Measurements from ENCODE around the gene SCAMP4.
A peak's percentile ranks its signal among the peaks of the same experiment; 100 is the strongest.

Gene SCAMP4

DNA sequence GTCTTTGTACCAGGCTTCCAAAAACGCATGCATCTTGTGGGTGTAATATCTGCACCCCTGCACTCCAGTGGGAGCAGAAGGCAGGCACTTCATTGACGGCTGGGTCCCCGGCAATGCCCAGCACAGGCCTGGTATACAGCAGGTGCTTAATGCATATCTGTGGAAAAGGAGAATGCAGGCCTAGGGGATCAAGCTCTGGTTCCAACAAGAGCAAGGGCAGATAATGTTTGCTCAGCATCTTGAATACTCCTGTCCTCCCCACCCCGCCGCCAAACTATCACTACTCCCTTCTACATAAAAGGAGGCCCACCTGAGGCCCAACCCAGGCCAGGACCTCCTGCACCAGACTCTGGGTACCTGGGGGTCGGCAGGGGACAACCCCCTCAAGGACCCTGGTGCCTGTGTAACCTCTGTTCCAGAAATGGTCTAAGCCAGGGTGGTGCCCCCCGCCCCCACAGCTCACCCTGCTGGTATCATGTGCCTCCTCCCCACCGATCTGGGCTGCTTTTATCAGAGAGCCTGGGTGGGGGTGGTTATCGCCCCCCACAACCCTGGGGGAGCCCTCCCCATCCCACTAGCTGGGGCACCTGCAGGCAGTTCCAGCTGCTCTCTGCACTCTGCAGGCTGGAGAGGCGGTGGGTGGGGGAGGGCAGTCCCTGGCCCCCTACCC is 46.7 kb upstream of the SCAMP4 start:
- peaks cover 64% of the 10 kb centered on the region for H3K79me2 ChIP-seq (ENCODE audit: control insufficient read depth, insufficient read depth, low read length)
- H3K79me1 ChIP-seq (ENCODE audit: low read length): peaks cover 20% of the 10 kb centered on the region
- no peak overlapping the region for H4K8ac ChIP-seq (ENCODE audit: low read depth, low read length)
- H3K18ac ChIP-seq (ENCODE audit: low read length): no peak overlapping the region
- no peak overlapping the region for H3K4ac ChIP-seq (ENCODE audit: low read depth, low read length)
- H3K36me3 ChIP-seq (ENCODE audit: control insufficient read depth, insufficient read depth, low read length): no peaks in the 10 kb centered on the region
- no peaks in the 10 kb centered on the region for H3K27me3 ChIP-seq (ENCODE audit: insufficient read depth, low read length, poor library complexity)
- H3K9ac ChIP-seq (ENCODE audit: low read length): peak overlapping the region; percentile 39
- H3K27ac ChIP-seq (ENCODE audit: low read depth, low read length): no peak overlapping the region
- no peak overlapping the region for H2BK5ac ChIP-seq (ENCODE audit: low read length)
- H4K5ac ChIP-seq (ENCODE audit: low read length): no peak overlapping the region
- no peak overlapping the region for H3K4me2 ChIP-seq (ENCODE audit: low read length)
- no peak overlapping the region for H3K4me3 ChIP-seq (ENCODE audit: low read length)
- H2AK5ac ChIP-seq (ENCODE audit: low read length): no peak overlapping the region
- DNase-seq: no peak
- H3K56ac ChIP-seq (ENCODE audit: low read length): no peak overlapping the region
- H3K23ac ChIP-seq (ENCODE audit: low read length): no peak overlapping the region
- H2BK120ac ChIP-seq (ENCODE audit: low read depth, low read length): no peak overlapping the region
- no peak overlapping the region for H2BK15ac ChIP-seq (replicated peaks; ENCODE audit: low read depth)
- WGBS (ENCODE audit: extremely low coverage, insufficient coverage, low lambda C conversion rate): no CpG with 5 or more reads among the region's 10 CpGs
- peaks cover 21% of the 10 kb centered on the region for H3K4me1 ChIP-seq (ENCODE audit: control insufficient read depth, low read depth, low read length)

DNA sequence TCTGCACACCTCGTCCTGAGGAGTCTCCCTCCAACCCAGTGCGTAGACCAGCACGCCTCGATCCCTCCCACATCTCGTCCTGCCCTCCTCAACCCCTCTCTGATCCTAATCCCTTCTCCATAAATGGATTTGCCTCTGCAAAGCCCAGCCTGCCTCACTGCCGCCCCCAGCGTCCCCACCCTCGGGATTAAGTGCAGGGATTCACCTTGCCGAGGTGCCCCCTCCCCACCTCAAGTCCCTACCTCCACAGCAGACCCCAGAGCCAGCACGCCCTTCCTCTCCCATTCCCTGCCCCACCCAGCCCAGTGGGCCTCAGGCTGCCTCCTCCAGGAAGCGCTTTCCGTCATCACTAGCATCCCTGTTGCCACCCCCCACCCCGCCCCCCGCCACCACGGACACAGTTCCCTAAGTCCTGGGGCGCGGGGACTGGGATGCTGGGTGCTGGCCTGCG is 45.8 kb upstream of the SCAMP4 start:
- peak overlapping the region; percentile 5 for H3K56ac ChIP-seq (ENCODE audit: low read length)
- H3K4me3 ChIP-seq (ENCODE audit: low read length): no peak overlapping the region
- H3K79me2 ChIP-seq (ENCODE audit: control insufficient read depth, insufficient read depth, low read length): peaks cover 63% of the 10 kb centered on the region
- no CpG with 5 or more reads among the region's 18 CpGs for WGBS (ENCODE audit: extremely low coverage, insufficient coverage, low lambda C conversion rate)
- H4K5ac ChIP-seq (ENCODE audit: low read length): no peak overlapping the region
- H3K4ac ChIP-seq (ENCODE audit: low read depth, low read length): no peak overlapping the region
- no peak overlapping the region for H2BK120ac ChIP-seq (ENCODE audit: low read depth, low read length)
- peak; percentile 77 for DNase-seq
- no peak overlapping the region for H4K8ac ChIP-seq (ENCODE audit: low read depth, low read length)
- no peak overlapping the region for H3K23ac ChIP-seq (ENCODE audit: low read length)
- peaks cover 21% of the 10 kb centered on the region for H3K4me1 ChIP-seq (ENCODE audit: control insufficient read depth, low read depth, low read length)
- H3K9ac ChIP-seq (ENCODE audit: low read length): peak overlapping the region; percentile 11
- no peaks in the 10 kb centered on the region for H3K27me3 ChIP-seq (ENCODE audit: insufficient read depth, low read length, poor library complexity)
- peaks cover 20% of the 10 kb centered on the region for H3K79me1 ChIP-seq (ENCODE audit: low read length)
- no peaks in the 10 kb centered on the region for H3K36me3 ChIP-seq (ENCODE audit: control insufficient read depth, insufficient read depth, low read length)
- H3K27ac ChIP-seq (ENCODE audit: low read depth, low read length): no peak overlapping the region
- H2AK5ac ChIP-seq (ENCODE audit: low read length): no peak overlapping the region
- no peak overlapping the region for H2BK15ac ChIP-seq (replicated peaks; ENCODE audit: low read depth)
- peak overlapping the region; percentile 24 for H3K4me2 ChIP-seq (ENCODE audit: low read length)
- no peak overlapping the region for H2BK5ac ChIP-seq (ENCODE audit: low read length)
- no peak overlapping the region for H3K18ac ChIP-seq (ENCODE audit: low read length)

- H4K8ac ChIP-seq (ENCODE audit: low read depth, low read length): no peak overlapping the region
- H3K79me2 ChIP-seq (ENCODE audit: control insufficient read depth, insufficient read depth, low read length): peaks cover 59% of the 10 kb centered on the region
- peak; percentile 89 for DNase-seq
- no peak overlapping the region for H3K23ac ChIP-seq (ENCODE audit: low read length)
- peaks cover 20% of the 10 kb centered on the region for H3K79me1 ChIP-seq (ENCODE audit: low read length)
- no peak overlapping the region for H4K5ac ChIP-seq (ENCODE audit: low read length)
- no peaks in the 10 kb centered on the region for H3K36me3 ChIP-seq (ENCODE audit: control insufficient read depth, insufficient read depth, low read length)
- H3K18ac ChIP-seq (ENCODE audit: low read length): no peak overlapping the region
- WGBS (ENCODE audit: extremely low coverage, insufficient coverage, low lambda C conversion rate): no CpG with 5 or more reads among the region's 32 CpGs
- H3K4me3 ChIP-seq (ENCODE audit: low read length): no peak overlapping the region
- H2AK5ac ChIP-seq (ENCODE audit: low read length): no peak overlapping the region
- no peak overlapping the region for H2BK15ac ChIP-seq (replicated peaks; ENCODE audit: low read depth)
- no peak overlapping the region for H3K4ac ChIP-seq (ENCODE audit: low read depth, low read length)
- no peak overlapping the region for H2BK5ac ChIP-seq (ENCODE audit: low read length)
- H3K4me2 ChIP-seq (ENCODE audit: low read length): peak overlapping the region; percentile 3
- peak overlapping the region; percentile 90 for H3K56ac ChIP-seq (ENCODE audit: low read length)
- H3K27me3 ChIP-seq (ENCODE audit: insufficient read depth, low read length, poor library complexity): no peaks in the 10 kb centered on the region
- H3K4me1 ChIP-seq (ENCODE audit: control insufficient read depth, low read depth, low read length): peaks cover 21% of the 10 kb centered on the region
- H3K27ac ChIP-seq (ENCODE audit: low read depth, low read length): no peak overlapping the region
- no peak overlapping the region for H2BK120ac ChIP-seq (ENCODE audit: low read depth, low read length)
- H3K9ac ChIP-seq (ENCODE audit: low read length): peak overlapping the region; percentile 82
Measured at GRCh38 chr19:1860042-1860775, 45.0 kb upstream of the SCAMP4 start.

DNA sequence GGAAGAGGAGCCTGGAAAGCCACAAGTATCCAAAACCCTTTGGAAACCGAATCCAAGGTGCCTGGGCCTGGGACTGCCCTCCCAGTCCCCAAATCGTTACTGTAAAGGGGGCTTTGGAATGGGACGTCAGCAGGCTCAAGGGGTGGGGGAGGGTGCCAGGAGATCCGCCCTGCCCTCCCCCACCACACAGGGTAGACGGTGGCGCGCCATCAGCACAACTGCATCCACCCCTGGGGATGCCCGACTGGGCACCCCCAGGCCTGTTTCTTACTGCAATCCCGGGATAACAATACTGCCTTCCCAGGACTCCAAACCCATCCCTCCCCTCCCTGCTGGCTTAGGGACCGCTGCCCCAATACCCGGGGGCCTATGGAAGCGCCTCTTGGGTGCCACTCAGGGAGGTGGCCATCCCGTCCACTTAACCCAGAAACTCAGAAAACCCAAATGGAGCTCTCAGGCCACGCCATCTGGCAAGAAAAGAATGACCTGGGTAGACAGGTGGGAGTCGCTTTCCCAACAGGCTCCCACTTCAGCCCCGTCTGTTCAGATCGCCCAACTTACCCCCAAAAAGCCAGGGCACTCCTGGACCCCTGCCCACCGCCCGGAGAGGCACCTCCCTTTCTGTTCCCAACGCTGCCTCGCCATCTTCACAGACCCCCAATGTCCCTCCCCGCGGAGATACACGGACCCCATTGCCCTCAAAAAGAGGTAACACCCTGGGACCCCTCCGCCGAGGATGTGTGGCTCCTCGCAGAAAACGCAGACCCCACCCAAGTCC is 44.2 kb upstream of the SCAMP4 start:
- Histone ChIP-seq H3K79me1 (ENCODE audit: low read length) (peaks cover 16% of the 10 kb centered on the region), H2BK5ac (ENCODE audit: low read length) (no peak overlapping the region), H3K36me3 (ENCODE audit: control insufficient read depth, insufficient read depth, low read length) (no peaks in the 10 kb centered on the region), H3K9ac (ENCODE audit: low read length) (peak overlapping the region; percentile 82), H3K27me3 (ENCODE audit: insufficient read depth, low read length, poor library complexity) (no peaks in the 10 kb centered on the region), H3K4me2 (ENCODE audit: low read length) (peak overlapping the region; percentile 84), H3K27ac (ENCODE audit: low read depth, low read length) (no peak overlapping the region), H3K4me3 (ENCODE audit: low read length) (peak overlapping the region; percentile 84), H3K18ac (ENCODE audit: low read length) (no peak overlapping the region), H3K23ac (ENCODE audit: low read length) (peak overlapping the region; percentile 99), H2BK120ac (ENCODE audit: low read depth, low read length) (no peak overlapping the region), H2BK15ac (replicated peaks; ENCODE audit: low read depth) (no peak overlapping the region), H4K8ac (ENCODE audit: low read depth, low read length) (no peak overlapping the region), H4K5ac (ENCODE audit: low read length) (no peak overlapping the region), H2AK5ac (ENCODE audit: low read length) (no peak overlapping the region), H3K4me1 (ENCODE audit: control insufficient read depth, low read depth, low read length) (peaks cover 18% of the 10 kb centered on the region), H3K79me2 (ENCODE audit: control insufficient read depth, insufficient read depth, low read length) (peaks cover 56% of the 10 kb centered on the region), H3K56ac (ENCODE audit: low read length) (peak overlapping the region; percentile 90), H3K4ac (ENCODE audit: low read depth, low read length) (no peak overlapping the region)
- DNase-seq: no peak
- no CpG with 5 or more reads among the region's 28 CpGs for WGBS (ENCODE audit: extremely low coverage, insufficient coverage, low lambda C conversion rate)

- peak overlapping the region; percentile 90 for H3K56ac ChIP-seq (ENCODE audit: low read length)
- peaks cover 51% of the 10 kb centered on the region for H3K79me2 ChIP-seq (ENCODE audit: control insufficient read depth, insufficient read depth, low read length)
- peak overlapping the region; percentile 82 for H3K9ac ChIP-seq (ENCODE audit: low read length)
- H3K18ac ChIP-seq (ENCODE audit: low read length): no peak overlapping the region
- H3K23ac ChIP-seq (ENCODE audit: low read length): peak overlapping the region; percentile 99
- H3K27me3 ChIP-seq (ENCODE audit: insufficient read depth, low read length, poor library complexity): no peaks in the 10 kb centered on the region
- peaks cover 13% of the 10 kb centered on the region for H3K79me1 ChIP-seq (ENCODE audit: low read length)
- H2BK120ac ChIP-seq (ENCODE audit: low read depth, low read length): no peak overlapping the region
- H2AK5ac ChIP-seq (ENCODE audit: low read length): no peak overlapping the region
- H4K8ac ChIP-seq (ENCODE audit: low read depth, low read length): no peak overlapping the region
- peaks cover 13% of the 10 kb centered on the region for H3K4me1 ChIP-seq (ENCODE audit: control insufficient read depth, low read depth, low read length)
- no peaks in the 10 kb centered on the region for H3K36me3 ChIP-seq (ENCODE audit: control insufficient read depth, insufficient read depth, low read length)
- no peak overlapping the region for H3K27ac ChIP-seq (ENCODE audit: low read depth, low read length)
- no peak overlapping the region for H2BK5ac ChIP-seq (ENCODE audit: low read length)
- H4K5ac ChIP-seq (ENCODE audit: low read length): no peak overlapping the region
- no peak overlapping the region for H2BK15ac ChIP-seq (replicated peaks; ENCODE audit: low read depth)
- no peak for DNase-seq
- peak overlapping the region; percentile 84 for H3K4me2 ChIP-seq (ENCODE audit: low read length)
- no CpG with 5 or more reads among the region's 23 CpGs for WGBS (ENCODE audit: extremely low coverage, insufficient coverage, low lambda C conversion rate)
- H3K4ac ChIP-seq (ENCODE audit: low read depth, low read length): no peak overlapping the region
- peak overlapping the region; percentile 84 for H3K4me3 ChIP-seq (ENCODE audit: low read length)
Measured at GRCh38 chr19:1861599-1862031, 43.6 kb upstream of the SCAMP4 start.
